Effector memory CD4-positive, alpha-beta T cell (primary cell): ENCODE data around the gene FADS1.

ENCODE experiments used
- DNase-seq, 3 donors: peaks; one replicate each; pipeline ENCODE4 v3.0.0-alpha.2; 2020
- H3K27ac ChIP-seq: 2 replicates; pipeline ENCODE4 v1.7.0; 2013; ENCODE audit warnings: mild to moderate bottlenecking, low read length, moderate library complexity; ENCODE audit not compliant: insufficient read depth, poor library complexity, severe bottlenecking
- H3K27me3 ChIP-seq: replicated peaks from 2 replicates; pipeline ENCODE4 v1.7.0; 2013; ENCODE audit warnings: mild to moderate bottlenecking, low read length; ENCODE audit not compliant: insufficient read depth, control insufficient read depth, poor library complexity, severe bottlenecking
- H3K36me3 ChIP-seq: 2 replicates; pipeline ENCODE4 v1.7.0; 2013; ENCODE audit warnings: mild to moderate bottlenecking, low read length, moderate library complexity; ENCODE audit not compliant: control insufficient read depth, insufficient read depth
- H3K4me1 ChIP-seq: 2 replicates; pipeline ENCODE4 v1.7.0; 2013; ENCODE audit warnings: low read length, mild to moderate bottlenecking; ENCODE audit not compliant: control insufficient read depth, insufficient read depth, poor library complexity, severe bottlenecking
- H3K4me3 ChIP-seq: 2 replicates; pipeline ENCODE4 v1.7.0; 2013; ENCODE audit warnings: low read length, low read depth, mild to moderate bottlenecking; ENCODE audit not compliant: insufficient read depth, poor library complexity, severe bottlenecking
- H3K9me3 ChIP-seq: 2 replicates; pipeline ENCODE4 v1.7.0; 2013; ENCODE audit warnings: mild to moderate bottlenecking, low read length, moderate library complexity; ENCODE audit not compliant: control insufficient read depth

Gene FADS1

DNA sequence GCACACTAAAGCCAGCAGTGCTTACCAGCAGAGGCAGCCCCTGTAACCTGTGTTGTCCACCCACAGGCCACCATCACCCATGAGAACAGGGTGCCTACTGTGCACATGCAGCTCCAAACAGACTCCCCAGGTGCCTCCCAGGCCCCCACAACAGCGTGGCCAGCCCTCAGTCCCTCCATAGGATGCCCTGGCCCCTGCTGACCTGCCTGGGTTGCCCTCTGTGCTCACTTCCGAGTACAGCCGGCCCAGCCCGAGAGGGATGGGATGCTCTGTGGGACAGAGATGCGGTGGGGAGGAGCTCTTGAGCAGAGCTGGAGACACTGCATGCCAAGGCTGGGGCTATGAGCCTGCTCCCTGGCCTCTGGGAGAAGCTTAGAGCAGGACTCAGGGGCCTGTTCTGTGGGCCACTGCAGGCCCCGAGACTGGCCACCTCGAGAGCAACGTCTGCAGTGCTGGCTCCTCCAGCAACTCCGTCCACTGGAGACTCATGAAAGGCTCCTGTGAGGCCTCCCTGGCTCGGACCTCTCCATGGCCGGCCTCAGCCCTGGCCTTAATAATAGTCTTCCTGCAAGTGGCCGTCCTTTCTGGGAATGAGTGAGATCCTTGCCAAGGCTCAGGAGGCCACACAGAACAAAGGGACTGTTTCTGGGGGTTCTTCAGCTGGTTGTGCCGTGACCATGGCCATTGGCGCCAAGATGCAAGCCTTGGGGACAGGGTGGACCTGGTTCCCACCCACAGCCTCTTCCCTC lies 38.3 kb upstream of the FADS1 start:
- no peaks in the 10 kb centered on the region for H3K4me1 ChIP-seq
- no peak for DNase-seq
- H3K9me3 ChIP-seq: no peaks in the 10 kb centered on the region
- no peak overlapping the region for H3K27ac ChIP-seq
- no peak overlapping the region for H3K4me3 ChIP-seq
- H3K27me3 ChIP-seq: no peaks in the 10 kb centered on the region
- no peaks in the 10 kb centered on the region for H3K36me3 ChIP-seq

DNA sequence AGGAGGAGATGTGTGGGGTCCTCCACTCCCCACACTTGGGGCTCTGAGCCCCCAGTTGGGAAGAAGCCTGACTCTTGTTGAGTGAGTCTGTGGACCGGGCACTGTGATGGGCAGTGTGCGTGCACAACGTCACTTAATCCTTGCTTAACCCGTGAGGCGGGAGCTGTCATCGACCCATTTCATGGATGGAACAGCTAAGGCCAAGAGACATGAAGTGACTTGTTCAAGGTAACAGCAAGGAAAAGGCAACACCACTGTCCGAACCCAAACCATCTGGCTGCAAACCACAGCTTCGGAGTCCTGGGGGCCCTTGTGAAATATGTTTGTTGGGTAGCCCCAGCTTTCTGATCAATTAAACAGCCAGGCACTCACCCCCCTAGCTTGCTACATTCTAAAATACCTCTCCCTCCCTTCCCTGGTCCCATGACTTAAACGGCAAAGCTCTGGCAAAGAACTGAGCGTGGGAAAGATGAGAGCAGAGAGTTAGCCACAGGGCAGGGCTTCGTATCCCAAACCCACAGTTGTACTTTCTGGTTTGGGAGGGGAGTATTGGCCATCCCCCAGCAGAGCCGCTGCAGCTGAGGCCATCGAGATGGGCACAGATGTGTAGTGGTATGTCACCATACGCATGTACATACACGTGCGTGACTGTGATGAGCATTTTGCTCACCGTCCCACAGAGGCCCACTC lies 37.5 kb upstream of the FADS1 start:
- Histone ChIP-seq H3K27me3 (no peaks in the 10 kb centered on the region), H3K4me3 (no peak overlapping the region), H3K4me1 (no peaks in the 10 kb centered on the region), H3K27ac (no peak overlapping the region), H3K36me3 (no peaks in the 10 kb centered on the region), H3K9me3 (no peaks in the 10 kb centered on the region)
- DNase-seq: no peak

DNA sequence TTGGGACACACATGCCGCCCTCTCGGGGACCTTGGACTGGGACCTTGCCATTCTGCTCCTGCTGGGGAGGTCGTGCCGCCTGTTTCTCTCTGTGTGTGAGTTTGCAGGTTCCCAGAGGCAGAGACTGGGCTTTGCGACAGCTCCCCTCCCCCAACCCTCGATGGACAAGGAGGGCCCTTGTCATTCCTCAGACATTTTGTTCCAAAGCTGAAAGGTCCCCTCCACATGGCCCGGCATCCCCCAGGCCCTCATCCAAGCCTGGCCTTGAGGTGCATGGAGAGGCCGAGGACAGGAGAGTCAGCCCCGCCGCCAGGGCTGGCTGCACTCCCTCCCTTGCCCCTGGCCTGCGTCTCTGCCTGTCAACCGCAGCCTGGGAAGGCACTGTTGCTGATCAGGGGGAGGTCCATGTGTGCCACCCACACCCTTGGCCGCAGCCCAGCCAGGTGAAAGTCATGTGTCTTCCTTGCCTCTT lies 36.9 kb upstream of the FADS1 start:
- DNase-seq: no peak
- no peaks in the 10 kb centered on the region for H3K9me3 ChIP-seq
- no peaks in the 10 kb centered on the region for H3K36me3 ChIP-seq
- H3K4me1 ChIP-seq: no peaks in the 10 kb centered on the region
- no peak overlapping the region for H3K4me3 ChIP-seq
- no peak overlapping the region for H3K27ac ChIP-seq
- no peaks in the 10 kb centered on the region for H3K27me3 ChIP-seq

DNA sequence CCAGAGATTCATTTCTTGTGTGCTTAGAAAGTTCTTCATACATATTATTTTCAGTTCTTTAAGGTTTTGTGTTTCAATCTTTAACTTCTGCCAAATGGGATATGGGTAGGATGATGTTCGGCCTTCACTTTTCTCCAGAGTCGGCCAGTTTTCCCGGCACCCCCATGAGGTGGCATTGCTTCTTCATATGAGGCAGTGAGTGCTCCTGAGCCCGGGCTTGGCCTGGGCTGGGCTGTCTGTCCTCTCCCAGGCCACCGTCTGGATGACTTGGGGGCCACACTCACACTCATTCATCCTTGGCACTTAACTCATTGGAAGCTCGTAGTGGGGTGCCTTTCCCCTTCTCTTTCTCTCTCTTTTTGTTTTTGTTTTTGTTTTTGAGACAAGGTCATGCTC lies 35.1 kb upstream of the FADS1 start:
- DNase-seq: no peak
- Histone ChIP-seq H3K4me3 (no peak overlapping the region), H3K27ac (no peak overlapping the region), H3K36me3 (no peaks in the 10 kb centered on the region), H3K27me3 (no peaks in the 10 kb centered on the region), H3K4me1 (no peaks in the 10 kb centered on the region), H3K9me3 (no peaks in the 10 kb centered on the region)

DNA sequence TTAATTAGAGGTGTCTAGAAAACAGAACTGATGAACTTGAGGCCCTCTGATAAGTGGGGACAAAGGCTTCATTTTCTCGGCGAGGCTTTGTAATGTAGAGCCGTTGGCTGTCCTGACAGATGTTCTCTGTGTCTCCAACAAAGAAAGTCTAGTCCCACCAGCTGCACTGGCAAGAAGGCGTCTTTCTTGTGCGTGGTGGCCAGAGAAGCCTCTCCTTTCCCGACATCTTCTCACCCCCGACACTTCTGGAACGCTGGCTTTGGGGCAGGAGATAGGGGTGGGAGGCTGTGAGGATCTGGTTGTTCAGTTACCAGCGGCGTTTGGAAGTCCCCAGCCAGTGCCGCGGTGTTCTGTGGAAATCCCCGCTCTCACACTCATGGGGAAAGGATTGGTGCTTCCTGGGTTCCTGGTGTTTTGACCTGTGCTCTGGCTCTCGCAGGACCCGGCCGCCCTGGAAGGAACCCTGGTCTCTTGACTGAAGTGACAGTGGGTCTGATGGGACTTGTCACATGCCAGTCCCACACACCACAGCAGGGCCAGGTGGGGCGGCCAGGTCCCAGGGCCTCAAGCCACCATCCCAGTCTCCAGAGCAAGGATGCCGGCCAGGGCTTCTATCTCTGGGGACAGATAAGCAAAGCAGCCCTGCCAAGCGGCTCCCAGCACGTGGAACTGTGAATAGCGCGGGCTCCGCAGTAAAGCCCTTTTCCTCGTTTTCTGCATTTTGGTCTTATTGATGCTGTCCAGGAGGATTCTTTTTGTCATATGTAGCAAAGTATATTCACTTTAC lies 34.5 kb upstream of the FADS1 start:
- no peaks in the 10 kb centered on the region for H3K27me3 ChIP-seq
- H3K36me3 ChIP-seq: no peaks in the 10 kb centered on the region
- H3K4me3 ChIP-seq: no peak overlapping the region
- no peak for DNase-seq
- no peaks in the 10 kb centered on the region for H3K4me1 ChIP-seq
- no peaks in the 10 kb centered on the region for H3K9me3 ChIP-seq
- H3K27ac ChIP-seq: no peak overlapping the region

DNA sequence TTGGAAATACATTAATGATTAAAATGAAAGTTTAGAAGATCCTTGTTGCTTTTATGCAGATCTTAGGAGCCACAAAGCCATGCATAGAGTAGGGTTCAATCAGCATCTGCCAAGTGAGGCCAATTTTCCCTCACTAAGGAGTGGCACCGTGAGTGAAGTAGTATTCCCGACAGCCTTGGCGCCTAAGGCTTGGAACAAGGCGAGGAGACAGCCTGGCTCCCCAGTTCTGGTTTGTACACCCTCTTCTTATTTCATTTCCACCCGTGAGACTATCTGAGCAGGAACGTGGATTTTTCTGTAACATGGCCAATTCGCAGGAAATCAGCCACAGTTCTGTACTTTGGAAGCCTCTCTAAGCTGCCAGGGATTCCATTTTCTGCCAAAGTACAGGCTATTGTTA lies 33.9 kb upstream of the FADS1 start:
- H3K4me1 ChIP-seq: no peaks in the 10 kb centered on the region
- H3K36me3 ChIP-seq: no peaks in the 10 kb centered on the region
- DNase-seq: no peak
- H3K9me3 ChIP-seq: no peaks in the 10 kb centered on the region
- H3K4me3 ChIP-seq: no peak overlapping the region
- no peaks in the 10 kb centered on the region for H3K27me3 ChIP-seq
- H3K27ac ChIP-seq: no peak overlapping the region

- Histone ChIP-seq H3K36me3 (no peaks in the 10 kb centered on the region), H3K27ac (no peak overlapping the region), H3K4me1 (no peaks in the 10 kb centered on the region), H3K27me3 (no peaks in the 10 kb centered on the region), H3K4me3 (no peak overlapping the region), H3K9me3 (no peaks in the 10 kb centered on the region)
- no peak for DNase-seq
Observed at GRCh38 chr11:61848631-61849030, 31.8 kb upstream of the FADS1 start.

GRCh38 chr11:61847914-61848581 lies 31.2 kb upstream of the FADS1 start:
- no peak for DNase-seq
- no peak overlapping the region for H3K4me3 ChIP-seq
- no peaks in the 10 kb centered on the region for H3K36me3 ChIP-seq
- no peaks in the 10 kb centered on the region for H3K27me3 ChIP-seq
- H3K9me3 ChIP-seq: no peaks in the 10 kb centered on the region
- no peaks in the 10 kb centered on the region for H3K4me1 ChIP-seq
- no peak overlapping the region for H3K27ac ChIP-seq

DNA sequence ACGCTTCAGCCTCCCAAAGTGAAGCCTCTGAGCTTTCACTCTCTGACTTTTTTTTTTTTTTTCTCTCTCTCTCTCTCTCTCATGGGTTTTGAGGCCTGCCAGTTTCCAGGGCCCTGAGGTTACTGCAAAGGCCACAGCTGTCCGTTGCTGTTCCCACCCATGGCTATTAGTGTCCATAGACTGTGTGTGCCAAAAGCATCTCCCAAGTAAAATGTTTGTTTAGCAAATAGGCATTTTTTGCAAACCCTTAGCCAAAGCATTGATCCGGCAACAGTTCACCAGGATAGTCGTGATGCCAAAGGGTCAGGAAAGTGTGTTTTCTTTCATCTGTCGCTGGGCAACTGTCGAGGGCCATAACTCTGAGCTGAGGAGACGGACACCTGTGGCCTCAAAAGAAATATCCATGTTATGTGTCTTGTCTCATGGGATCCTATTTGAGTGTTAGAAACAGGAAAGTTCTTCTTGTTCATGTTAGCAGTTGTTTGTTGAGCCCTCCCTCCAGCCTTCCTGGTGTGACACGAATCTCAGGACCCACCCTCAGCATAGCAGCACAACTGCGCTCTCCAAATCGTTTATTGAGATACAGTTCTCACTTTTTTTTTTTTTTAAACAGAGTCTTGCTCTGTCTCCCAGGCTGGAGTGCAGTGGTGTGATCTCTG lies 29.7 kb upstream of the FADS1 start:
- H3K4me3 ChIP-seq: no peak overlapping the region
- no peaks in the 10 kb centered on the region for H3K36me3 ChIP-seq
- no peaks in the 10 kb centered on the region for H3K4me1 ChIP-seq
- H3K27ac ChIP-seq: no peak overlapping the region
- no peaks in the 10 kb centered on the region for H3K9me3 ChIP-seq
- no peak for DNase-seq
- no peaks in the 10 kb centered on the region for H3K27me3 ChIP-seq
